Astrocyte of the spinal cord (primary cell): Measurements from ENCODE around the gene F7.
"Not testable (repeated sequence)": the region's sequence is repeated elsewhere in the genome, so short reads cannot be mapped to it uniquely, and the experiment has no call there.

Experiments
- DNase-seq: peaks from one replicate; pipeline ENCODE4 v3.0.0; 2011; ENCODE audit warnings: low read depth, low spot score
- H3K4me3 ChIP-seq: 2 replicates; pipeline ENCODE4 v1.5.1; 2011; ENCODE audit warnings: low read depth, mild to moderate bottlenecking, low read length, moderate library complexity
- in situ Hi-C: cut with HindIII; loops from 2 replicates; pipeline ENCODE4 v1.10.0; 2017; ENCODE audit warnings: low sequenced_read_pairs
- TF ChIP-seq, protein P1 (sequence below): IDR thresholded peaks from 2 replicates; pipeline ENCODE4 v1.5.1; 2012; ENCODE audit warnings: low read depth, mild to moderate bottlenecking, low read length, inconsistent platforms

F7 gene

DNA sequence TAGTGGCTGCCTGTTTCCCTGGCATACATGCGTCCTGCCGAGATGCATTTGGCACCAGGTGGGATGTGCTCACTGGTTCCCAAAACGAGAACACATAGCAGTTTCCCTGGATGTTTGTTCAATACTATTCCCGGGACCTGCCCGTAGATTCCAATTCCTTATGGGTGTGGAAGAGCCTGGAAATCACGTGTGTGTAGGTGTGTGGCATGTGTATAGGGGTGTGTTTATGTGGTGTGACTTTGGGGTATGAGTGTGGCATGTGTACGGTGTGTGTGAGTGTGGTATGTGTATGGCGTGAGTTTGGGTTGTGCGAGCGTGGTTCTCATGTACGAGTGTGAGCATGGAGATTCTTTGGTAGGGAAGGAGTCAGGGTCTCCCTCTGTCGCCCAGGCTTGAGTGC is 2.9 kb upstream of the F7 start:
- TF ChIP-seq, protein P1, sequence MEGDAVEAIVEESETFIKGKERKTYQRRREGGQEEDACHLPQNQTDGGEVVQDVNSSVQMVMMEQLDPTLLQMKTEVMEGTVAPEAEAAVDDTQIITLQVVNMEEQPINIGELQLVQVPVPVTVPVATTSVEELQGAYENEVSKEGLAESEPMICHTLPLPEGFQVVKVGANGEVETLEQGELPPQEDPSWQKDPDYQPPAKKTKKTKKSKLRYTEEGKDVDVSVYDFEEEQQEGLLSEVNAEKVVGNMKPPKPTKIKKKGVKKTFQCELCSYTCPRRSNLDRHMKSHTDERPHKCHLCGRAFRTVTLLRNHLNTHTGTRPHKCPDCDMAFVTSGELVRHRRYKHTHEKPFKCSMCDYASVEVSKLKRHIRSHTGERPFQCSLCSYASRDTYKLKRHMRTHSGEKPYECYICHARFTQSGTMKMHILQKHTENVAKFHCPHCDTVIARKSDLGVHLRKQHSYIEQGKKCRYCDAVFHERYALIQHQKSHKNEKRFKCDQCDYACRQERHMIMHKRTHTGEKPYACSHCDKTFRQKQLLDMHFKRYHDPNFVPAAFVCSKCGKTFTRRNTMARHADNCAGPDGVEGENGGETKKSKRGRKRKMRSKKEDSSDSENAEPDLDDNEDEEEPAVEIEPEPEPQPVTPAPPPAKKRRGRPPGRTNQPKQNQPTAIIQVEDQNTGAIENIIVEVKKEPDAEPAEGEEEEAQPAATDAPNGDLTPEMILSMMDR, result no peak
- no peak overlapping the region for H3K4me3 ChIP-seq
- no peak for DNase-seq
- in situ Hi-C loops, result no loop called here

DNA sequence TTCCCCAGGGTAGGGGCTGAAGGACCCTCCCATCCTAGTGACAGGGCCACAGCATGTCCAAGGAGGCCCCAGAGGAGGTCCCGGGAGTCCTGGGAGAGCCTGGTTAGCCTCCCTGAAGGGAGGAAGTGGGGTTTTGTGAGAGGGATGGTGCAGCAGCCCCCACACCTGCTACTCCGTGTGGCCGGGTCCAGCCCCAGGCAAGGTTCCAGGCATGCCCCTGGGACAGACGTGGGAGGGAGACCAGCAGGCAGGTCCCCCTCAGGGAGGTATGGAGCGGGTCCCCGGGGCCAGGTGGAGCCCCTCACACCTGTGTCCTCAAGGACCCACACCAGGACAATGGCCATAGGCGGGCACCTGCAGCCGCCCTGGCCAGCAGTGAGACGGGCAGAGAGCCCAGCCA is 1.9 kb upstream of the F7 start:
- H3K4me3 ChIP-seq, result no peak overlapping the region
- in situ Hi-C loops, result no loop called here
- DNase-seq, result no peak
- TF ChIP-seq, protein P1, result no peak

GRCh38 chr13:113105921-113106452 is 396 bp downstream of the F7 start:
- H3K4me3 ChIP-seq, result no peak overlapping the region
- in situ Hi-C loops, result no loop called here
- TF ChIP-seq, protein P1, result no peak
- no peak for DNase-seq

DNA sequence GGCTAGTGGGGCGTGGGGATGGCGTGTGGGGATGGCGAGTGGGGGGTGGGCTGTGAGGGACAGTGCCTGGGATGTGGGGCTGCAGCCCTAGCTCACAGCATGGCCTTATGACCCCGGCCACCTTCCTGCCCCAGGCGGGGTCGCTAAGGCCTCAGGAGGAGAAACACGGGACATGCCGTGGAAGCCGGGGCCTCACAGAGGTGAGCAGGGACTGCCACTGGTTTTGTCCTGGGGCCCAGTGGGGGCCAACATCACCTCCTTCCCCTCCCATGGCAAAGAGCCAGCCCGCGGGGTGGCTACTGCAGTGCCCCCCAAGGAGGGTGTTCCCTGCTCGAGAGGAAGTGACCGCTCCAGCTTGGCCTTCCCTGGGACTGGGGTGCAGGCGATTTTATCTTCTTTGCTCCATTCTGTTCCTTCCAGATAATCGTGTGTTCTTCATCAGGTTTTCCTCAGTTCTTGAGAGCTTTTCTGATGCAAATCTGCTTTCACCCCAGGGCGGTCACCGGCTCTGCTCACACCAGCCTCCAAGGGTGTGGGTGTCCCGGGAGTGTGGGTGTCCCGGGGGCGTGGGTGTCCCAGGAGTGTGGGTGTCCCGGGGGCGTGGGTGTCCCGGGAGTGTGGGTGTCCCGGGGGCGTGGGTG is 1.2 kb downstream of the F7 start:
- in situ Hi-C loops, result no loop called here
- TF ChIP-seq, protein P1, result no peak
- no peak for DNase-seq
- no peak overlapping the region for H3K4me3 ChIP-seq

DNA sequence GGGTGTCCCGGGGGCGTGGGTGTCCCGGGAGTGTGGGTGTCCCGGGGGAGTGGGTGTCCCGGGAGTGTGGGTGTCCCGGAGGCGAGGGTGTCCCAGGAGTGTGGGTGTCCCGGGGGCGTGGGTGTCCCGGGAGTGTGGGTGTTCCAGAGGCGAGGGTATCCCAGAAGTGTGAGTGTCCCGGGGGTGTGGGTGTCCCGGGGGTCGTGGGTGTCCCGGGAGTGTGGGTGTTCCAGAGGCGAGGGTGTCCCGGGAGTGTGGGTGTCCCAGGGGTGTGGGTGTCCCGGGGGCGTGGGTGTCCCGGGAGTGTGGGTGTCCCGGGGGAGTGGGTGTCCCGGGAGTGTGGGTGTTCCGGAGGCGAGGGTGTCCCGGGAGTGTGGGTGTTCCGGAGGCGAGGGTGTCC is 2.9 kb downstream of the F7 start:
- DNase-seq, H3K4me3 ChIP-seq, in situ Hi-C loops: not testable (repeated sequence)

- in situ Hi-C loops, result no loop called here
- DNase-seq, result no peak
- TF ChIP-seq, protein P1, result no peak
- no peak overlapping the region for H3K4me3 ChIP-seq
Observed at GRCh38 chr13:113109151-113110047, 3.8 kb downstream of the F7 start.
